ENCODE results near the gene YY1. TPM values are rescaled to one million over a fixed set of nuclear protein-coding genes. Genes with fewer than 3 reads are reported as not detected.

The YY1 gene
- total and polyA plus RNA-seq, 9 of the 15 experiments (the other 6 are each of a cell fraction or from before 2014, with no cell fraction given) = 20.8 to 74.2 (median 46.7) TPM

GRCh38 chr14:100192672-100193416, 46.1 kb upstream of the YY1 start (continued):
- peak; percentile 82 for TF ChIP-seq ZNF592 (IDR thresholded peaks at IDR 0.05)
- TF ChIP-seq HNRNPLL (IDR thresholded peaks at IDR 0.05; ENCODE audit: low read depth, low read length, poor library complexity, severe bottlenecking) = peak; percentile 22
- no peak for TF ChIP-seq MBD2 (IDR thresholded peaks at IDR 0.05; ENCODE audit: borderline replicate concordance, low read depth)
- no peak for TF ChIP-seq BCOR (IDR thresholded peaks at IDR 0.05)
- TF ChIP-seq YY1 (IDR thresholded peaks at IDR 0.05; ENCODE audit: borderline replicate concordance in 1 of 3, control insufficient read depth in 1 of 3, extremely low read depth in 1 of 3, insufficient read depth in 3 of 3, insufficient read length in 1 of 3, insufficient replicate concordance in 2 of 3, low read depth in 1 of 3, low read length in 2 of 3) = peak in 2 of 3 experiments; percentile 61 to 67
- peak; percentile 72 to 94; a peak in 3 of 4 replicates for TF ChIP-seq MAZ (CRISPR knock-in tag; conservative IDR thresholded peaks at IDR 0.05 in 1 of 2, IDR thresholded peaks at IDR 0.05 in 1 of 2)
- TF ChIP-seq ZFP30 (CRISPR knock-in tag; IDR thresholded peaks at IDR 0.05; ENCODE audit: borderline replicate concordance) = no peak
- no peak for TF ChIP-seq ZBTB1 (CRISPR knock-in tag; IDR thresholded peaks at IDR 0.05; ENCODE audit: borderline replicate concordance, low read depth)
- TF ChIP-seq FIP1L1 (IDR thresholded peaks at IDR 0.05; ENCODE audit: low read depth, low read length, poor library complexity, severe bottlenecking) = peak; percentile 42
- peak; percentile 78 for TF ChIP-seq PCBP1 (IDR thresholded peaks at IDR 0.05; ENCODE audit: low read depth, low read length, poor library complexity, severe bottlenecking)
- no peak for TF ChIP-seq LEF1 (IDR thresholded peaks at IDR 0.05)
- TF ChIP-seq, protein P1, sequence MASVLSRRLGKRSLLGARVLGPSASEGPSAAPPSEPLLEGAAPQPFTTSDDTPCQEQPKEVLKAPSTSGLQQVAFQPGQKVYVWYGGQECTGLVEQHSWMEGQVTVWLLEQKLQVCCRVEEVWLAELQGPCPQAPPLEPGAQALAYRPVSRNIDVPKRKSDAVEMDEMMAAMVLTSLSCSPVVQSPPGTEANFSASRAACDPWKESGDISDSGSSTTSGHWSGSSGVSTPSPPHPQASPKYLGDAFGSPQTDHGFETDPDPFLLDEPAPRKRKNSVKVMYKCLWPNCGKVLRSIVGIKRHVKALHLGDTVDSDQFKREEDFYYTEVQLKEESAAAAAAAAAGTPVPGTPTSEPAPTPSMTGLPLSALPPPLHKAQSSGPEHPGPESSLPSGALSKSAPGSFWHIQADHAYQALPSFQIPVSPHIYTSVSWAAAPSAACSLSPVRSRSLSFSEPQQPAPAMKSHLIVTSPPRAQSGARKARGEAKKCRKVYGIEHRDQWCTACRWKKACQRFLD (CRISPR knock-in tag; IDR thresholded peaks at IDR 0.05) = peak; percentile 82
- no peak for TF ChIP-seq PCBP2 (IDR thresholded peaks at IDR 0.05; ENCODE audit: low read depth, low read length, poor library complexity, severe bottlenecking)
